Spleen (tissue), 11 donors: ENCODE data around the gene ADARB1. TPM values are rescaled to one million over a fixed set of nuclear protein-coding genes. Genes with fewer than 3 reads are reported as not detected.

Source experiments
- DNase-seq: peaks from one replicate; pipeline ENCODE4 v3.0.0-alpha.2; 2020
- H3K27ac ChIP-seq, 8 donors: fragments of 200-600 bp; sonication (generic) in 7 of 8; 1 replicate in 4 of 8; 2 replicates in 4 of 8; pipeline versions ENCODE4 v1.5.0 to v1.8.0; 2016 to 2021; ENCODE audit warnings: inconsistent platforms in 4 of 8, mild to moderate bottlenecking in 4 of 8, moderate library complexity in 1 of 8
- H3K27me3 ChIP-seq, 7 donors: fragments of 200-600 bp; sonication (generic) in 6 of 7; replicated peaks in 1 of 7; 1 replicate in 4 of 7; 2 replicates in 3 of 7; pipeline versions ENCODE4 v1.5.0 to v1.8.0; 2016 to 2021; ENCODE audit warnings: inconsistent platforms in 3 of 7, mild to moderate bottlenecking in 1 of 7
- H3K36me3 ChIP-seq, 6 donors: fragments of 200-600 bp; sonication (generic) in 5 of 6; 1 replicate in 4 of 6; 2 replicates in 2 of 6; pipeline versions ENCODE4 v1.5.0 to v1.8.0; 2016 to 2021; ENCODE audit warnings: inconsistent platforms in 2 of 6
- H3K4me1 ChIP-seq, 6 donors: fragments of 200-600 bp; sonication (generic) in 5 of 6; 1 replicate in 3 of 6; 2 replicates in 3 of 6; pipeline versions ENCODE4 v1.5.0 to v1.8.0; 2016 to 2021; ENCODE audit warnings: inconsistent platforms in 3 of 6
- H3K4me3 ChIP-seq, 8 donors: fragments of 200-600 bp; sonication (generic) in 7 of 8; 1 replicate in 4 of 8; 2 replicates in 4 of 8; pipeline versions ENCODE4 v1.5.0 to v1.8.0; 2016 to 2021; ENCODE audit warnings: inconsistent platforms in 4 of 8, mild to moderate bottlenecking in 4 of 8, moderate library complexity in 2 of 8
- H3K9me3 ChIP-seq, 8 donors: fragments of 200-600 bp; sonication (generic) in 7 of 8; 1 replicate in 4 of 8; 2 replicates in 4 of 8; pipeline versions ENCODE4 v1.5.0 to v1.8.0; 2016 to 2021; ENCODE audit warnings: inconsistent platforms in 4 of 8
- POLR2A ChIP-seq, 3 donors: fragments of 450-650 bp; IDR thresholded peaks; one replicate each; pipeline ENCODE4 v1.5.1; 2017; ENCODE audit warnings: antibody characterized with exemption in 3 of 3, mild to moderate bottlenecking in 1 of 3
- POLR2AphosphoS5 ChIP-seq, 3 donors: sonication (generic); formaldehyde crosslinking; IDR thresholded peaks; one replicate each; pipeline ENCODE4 v1.5.1; 2017; ENCODE audit warnings: antibody characterized with exemption in 3 of 3
- WGBS, 5 donors: extraction: QIAGEN DNeasy Blood & Tissue Kit in 3 of 5; methylation state at CpG; one replicate each; pipeline versions ENCODE4 v1.1.5 to v1.1.7; 2013 to 2018; 5-methylcytosine and 5-hydroxymethylcytosine counted together
- intact Hi-C: fragments of 100-400 bp; cut with DNase I; formaldehyde crosslinking; loops from one replicate; pipeline ENCODE4 v1.15.0; 2023; ENCODE audit warnings: low total_unique reads
- polyA plus RNA-seq, 3 donors: library from polyadenylated mRNA; stranded (reverse); fragments of 200-250 nt; gene quantifications; one replicate each; pipeline ENCODE4 v1.2.1, GENCODE V29; 2013
- total RNA-seq, 7 donors: library from RNA; depleted of rRNA in 3 of 7; stranded (reverse); fragments of >200 nt in 3 of 7; fragmentation: NEBNext Ultra II Directional in 4 of 7; extraction: Animal tissue kit (Norgen Biotek cat#: 25700) in 4 of 7; gene quantifications; one replicate each; pipeline versions ENCODE4 v1.1.0 to v1.2.1, GENCODE V29; 2016 to 2021
- TF ChIP-seq, protein P1 (sequence below), 11 experiments: fragments of 200-600 bp in 7 of 11; fragments of 450-650 bp in 4 of 11; sonication (generic) in 4 of 11; IDR thresholded peaks in 8 of 11; conservative IDR thresholded peaks in 3 of 11; 1 replicate in 7 of 11; 2 replicates in 4 of 11; pipeline versions ENCODE4 v1.4.0 to v1.8.0; 2016 to 2021; ENCODE audit warnings: antibody characterized with exemption in 11 of 11, inconsistent platforms in 4 of 11, mild to moderate bottlenecking in 1 of 11
- donor health status: healthy with polysubstance abuse.
- donor health status: DM: no; HTN: no; CAD: no; lungs with moderate emphysema.
- donor health status: DM: no; HTN: no; CAD: no.
- donor health status: Bipolar disorder and iron deficiency.
- donor health status: healthy.
- donor health status: DM: no; HTN: no; CAD: no.
- donor health status: DM: yes; HTN: yes; CAD: no.

The ADARB1 gene
- total and polyA plus RNA-seq, 10 donors: 9.1 to 50.8 (median 29.0) TPM

DNA sequence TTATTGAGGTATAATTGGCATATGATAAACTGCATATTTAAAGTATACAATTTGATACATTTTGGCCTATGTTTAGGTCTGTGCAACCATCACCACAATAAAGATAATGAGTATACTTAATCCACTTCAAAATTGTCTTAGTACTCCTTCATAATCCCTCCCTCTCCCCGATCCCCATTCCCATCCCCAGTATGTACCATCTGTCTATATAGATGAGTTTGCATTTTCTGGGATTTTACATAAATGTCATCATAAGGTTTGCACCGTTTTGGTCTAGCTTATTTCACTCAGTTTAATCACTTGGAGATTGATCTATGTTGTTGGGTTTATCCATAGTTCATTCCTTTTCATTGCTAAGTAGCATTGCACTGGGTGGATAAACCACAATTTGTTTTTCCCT, 139.0 kb downstream of the ADARB1 start:
- TF ChIP-seq POLR2AphosphoS5 (IDR thresholded peaks at IDR 0.05) (no peak), POLR2A (IDR thresholded peaks at IDR 0.05) (no peak)
- TF ChIP-seq, protein P1, sequence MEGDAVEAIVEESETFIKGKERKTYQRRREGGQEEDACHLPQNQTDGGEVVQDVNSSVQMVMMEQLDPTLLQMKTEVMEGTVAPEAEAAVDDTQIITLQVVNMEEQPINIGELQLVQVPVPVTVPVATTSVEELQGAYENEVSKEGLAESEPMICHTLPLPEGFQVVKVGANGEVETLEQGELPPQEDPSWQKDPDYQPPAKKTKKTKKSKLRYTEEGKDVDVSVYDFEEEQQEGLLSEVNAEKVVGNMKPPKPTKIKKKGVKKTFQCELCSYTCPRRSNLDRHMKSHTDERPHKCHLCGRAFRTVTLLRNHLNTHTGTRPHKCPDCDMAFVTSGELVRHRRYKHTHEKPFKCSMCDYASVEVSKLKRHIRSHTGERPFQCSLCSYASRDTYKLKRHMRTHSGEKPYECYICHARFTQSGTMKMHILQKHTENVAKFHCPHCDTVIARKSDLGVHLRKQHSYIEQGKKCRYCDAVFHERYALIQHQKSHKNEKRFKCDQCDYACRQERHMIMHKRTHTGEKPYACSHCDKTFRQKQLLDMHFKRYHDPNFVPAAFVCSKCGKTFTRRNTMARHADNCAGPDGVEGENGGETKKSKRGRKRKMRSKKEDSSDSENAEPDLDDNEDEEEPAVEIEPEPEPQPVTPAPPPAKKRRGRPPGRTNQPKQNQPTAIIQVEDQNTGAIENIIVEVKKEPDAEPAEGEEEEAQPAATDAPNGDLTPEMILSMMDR (IDR thresholded peaks at IDR 0.05 in 8 of 11, conservative IDR thresholded peaks at IDR 0.05 in 3 of 11): no peak
- Histone ChIP-seq H3K27me3 (no peaks in the 10 kb centered on the region), H3K9me3 (peaks cover 6 to 22% (median 17%) of the 10 kb centered on the region in 8 donors), H3K27ac (no peak overlapping the region), H3K36me3 (peaks cover 0 to 70% (median 15%) of the 10 kb centered on the region in 6 donors), H3K4me1 (peaks cover 0 to 26% (median 12%) of the 10 kb centered on the region in 6 donors), H3K4me3 (no peak overlapping the region)
- intact Hi-C loops: no loop called here
- no peak for DNase-seq
- 67 to 94% (median 94%) methylated on average over 2 of the region's 2 CpGs for WGBS, 5 donors

DNA sequence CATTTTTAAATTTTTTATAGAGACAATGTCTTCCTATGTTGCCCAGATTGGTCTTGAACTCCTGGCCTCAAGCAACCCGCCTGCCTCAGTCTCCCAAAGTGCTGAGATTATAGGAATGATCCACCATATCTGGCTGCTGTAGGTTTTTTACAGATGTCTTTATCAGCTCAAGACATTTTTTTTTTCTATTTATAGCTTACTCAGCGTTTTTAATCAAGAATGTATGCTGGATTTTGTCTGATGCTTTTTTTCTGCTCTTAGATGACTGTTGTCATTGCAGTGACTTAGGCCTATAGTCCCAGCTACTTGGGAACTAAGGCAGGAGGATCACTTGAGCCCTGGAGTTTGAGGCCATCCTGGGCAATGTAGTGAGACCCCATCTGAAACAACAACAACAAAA, 140.8 kb downstream of the ADARB1 start:
- TF ChIP-seq POLR2AphosphoS5 (IDR thresholded peaks at IDR 0.05) (no peak), POLR2A (IDR thresholded peaks at IDR 0.05) (no peak)
- TF ChIP-seq, protein P1 (IDR thresholded peaks at IDR 0.05 in 8 of 11, conservative IDR thresholded peaks at IDR 0.05 in 3 of 11): no peak
- Histone ChIP-seq H3K27ac (no peak overlapping the region), H3K9me3 (peaks cover 6 to 22% (median 17%) of the 10 kb centered on the region in 8 donors), H3K36me3 (peaks cover 0 to 73% (median 16%) of the 10 kb centered on the region in 6 donors), H3K4me1 (peaks cover 0 to 8% (median 5%) of the 10 kb centered on the region in 6 donors), H3K4me3 (no peak overlapping the region), H3K27me3 (no peaks in the 10 kb centered on the region)
- WGBS, 5 donors: 85 to 90% (median 87%) methylated on average over 2 of the region's 2 CpGs
- DNase-seq: no peak
- intact Hi-C loops: no loop called here

DNA sequence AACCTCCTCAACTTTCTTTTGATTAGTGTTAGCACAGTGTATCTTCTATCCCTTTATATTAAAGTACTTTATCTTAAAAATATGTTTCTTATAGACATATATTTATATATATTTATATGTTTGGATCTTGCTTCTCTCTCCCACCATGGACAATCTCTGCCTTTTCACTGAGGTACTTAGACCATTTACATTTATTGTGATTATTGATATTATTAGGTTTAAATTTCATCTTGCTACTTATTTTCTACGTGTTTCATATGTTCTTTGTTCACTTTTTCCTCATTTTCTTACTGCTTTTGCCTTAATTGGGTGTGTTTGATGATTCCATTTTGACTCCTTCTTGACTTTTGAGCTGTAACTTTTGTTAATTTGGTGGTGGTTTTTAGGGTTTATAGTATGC, 142.6 kb downstream of the ADARB1 start:
- whole genome bisulfite sequencing, 5 donors: 76 to 95% (median 88%) methylated on average over 1 of the region's 1 CpG
- Histone ChIP-seq H3K27me3 (no peaks in the 10 kb centered on the region), H3K4me1 (no peaks in the 10 kb centered on the region), H3K4me3 (no peak overlapping the region), H3K9me3 (peaks cover 6 to 22% (median 17%) of the 10 kb centered on the region in 8 donors), H3K27ac (no peak overlapping the region), H3K36me3 (peaks cover 0 to 73% (median 27%) of the 10 kb centered on the region in 6 donors)
- intact Hi-C loops: no loop called here
- DNase-seq: no peak
- no peak for TF ChIP-seq POLR2A (IDR thresholded peaks at IDR 0.05)
- no peak for TF ChIP-seq POLR2AphosphoS5 (IDR thresholded peaks at IDR 0.05)
- TF ChIP-seq, protein P1 (IDR thresholded peaks at IDR 0.05 in 8 of 11, conservative IDR thresholded peaks at IDR 0.05 in 3 of 11): no peak

DNA sequence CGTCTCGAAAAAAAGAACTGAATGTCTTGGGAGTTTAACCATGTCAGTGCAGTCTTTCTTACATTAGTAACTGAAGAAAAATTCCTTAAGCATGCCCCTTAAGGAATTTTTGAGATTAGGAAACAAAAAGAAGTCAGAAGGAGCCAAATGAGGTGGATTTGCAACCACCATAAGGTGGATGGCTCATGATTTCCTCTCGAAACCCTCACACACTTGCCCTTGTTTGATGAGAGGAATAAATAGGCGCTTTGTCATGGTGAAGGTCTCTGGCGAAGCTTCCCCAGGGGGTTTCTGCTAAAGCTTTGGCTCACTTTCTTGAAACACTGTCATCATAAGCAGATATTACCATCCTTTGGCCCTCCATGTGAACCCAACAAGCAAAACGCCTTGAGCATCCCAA, 145.1 kb downstream of the ADARB1 start:
- Histone ChIP-seq H3K27me3 (no peaks in the 10 kb centered on the region), H3K4me3 (no peak overlapping the region), H3K4me1 (no peaks in the 10 kb centered on the region), H3K27ac (no peak overlapping the region), H3K9me3 (peaks cover 6 to 22% (median 17%) of the 10 kb centered on the region in 8 donors), H3K36me3 (peaks cover 0 to 84% (median 38%) of the 10 kb centered on the region in 6 donors)
- TF ChIP-seq POLR2A (IDR thresholded peaks at IDR 0.05): no peak
- no peak for TF ChIP-seq POLR2AphosphoS5 (IDR thresholded peaks at IDR 0.05)
- TF ChIP-seq, protein P1 (IDR thresholded peaks at IDR 0.05 in 8 of 11, conservative IDR thresholded peaks at IDR 0.05 in 3 of 11): no peak
- WGBS, 5 donors: 90 to 97% (median 93%) methylated on average over 6 of the region's 6 CpGs
- no peak for DNase-seq
- intact Hi-C loops: no loop called here
